ENCODE data around the gene PPDPF.

The PPDPF gene

GRCh38 chr20:63487781-63488241 lies 32.8 kb upstream of the PPDPF start:
- no peak for DNase-seq

- no peak for DNase-seq
These were observed 32.0 kb upstream of the PPDPF start for GRCh38 chr20:63488315-63489251.

- DNase-seq = no peak
These were observed 30.1 kb upstream of the PPDPF start for GRCh38 chr20:63490416-63490815.

GRCh38 chr20:63491078-63491477 lies 29.5 kb upstream of the PPDPF start:
- no peak for DNase-seq

- no peak for DNase-seq
These were observed 28.8 kb upstream of the PPDPF start for GRCh38 chr20:63491635-63492230.

GRCh38 chr20:63492518-63492917 lies 28.0 kb upstream of the PPDPF start:
- no peak for DNase-seq

GRCh38 chr20:63492982-63493381 lies 27.6 kb upstream of the PPDPF start:
- DNase-seq = no peak

GRCh38 chr20:63493563-63494020 lies 27.0 kb upstream of the PPDPF start:
- DNase-seq = no peak

GRCh38 chr20:63494084-63494419 lies 26.5 kb upstream of the PPDPF start:
- no peak for DNase-seq

GRCh38 chr20:63494420-63495166 lies 26.0 kb upstream of the PPDPF start:
- no peak for DNase-seq

- no peak for DNase-seq
These were observed 25.3 kb upstream of the PPDPF start for GRCh38 chr20:63495167-63495720.

- peak; percentile 76 for DNase-seq
These were observed 24.6 kb upstream of the PPDPF start for GRCh38 chr20:63495741-63496595.

GRCh38 chr20:63496596-63497120 lies 23.9 kb upstream of the PPDPF start:
- no peak for DNase-seq

GRCh38 chr20:63497138-63497945 lies 23.2 kb upstream of the PPDPF start:
- DNase-seq = no peak

GRCh38 chr20:63497946-63498935 lies 22.3 kb upstream of the PPDPF start:
- DNase-seq = no peak

GRCh38 chr20:63498960-63499337 lies 21.6 kb upstream of the PPDPF start, which contains the start of gene EEF1A2:
TSS of gene EEF1A2 (minus strand) at chr20:63499083. CDS start at chr20:63497763, 1,320 bp downstream.
- peak; percentile 41 for DNase-seq

- DNase-seq = no peak
These were observed 21.1 kb upstream of the PPDPF start for GRCh38 chr20:63499338-63499969.

- no peak for DNase-seq
These were observed 20.2 kb upstream of the PPDPF start for GRCh38 chr20:63500151-63500901.
